H1 (cell line): ENCODE data around the gene ABHD2. TPM values are rescaled to one million over a fixed set of nuclear protein-coding genes. Genes with fewer than 3 reads are reported as not detected.

Source experiments
- MAFK ChIP-seq: IDR thresholded peaks from 2 replicates; pipeline ENCODE4 v1.6.1; 2012; ENCODE audit warnings: low read depth, mild to moderate bottlenecking, improper control_type of control experiment, low read length
- TAF1 ChIP-seq: IDR thresholded peaks from 2 replicates; pipeline ENCODE4 v1.6.1; 2011; ENCODE audit warnings: mild to moderate bottlenecking, low read depth, low read length
- polyA plus RNA-seq, 7 experiments: library from polyadenylated mRNA; depleted of rRNA in 3 of 7; stranded (reverse) in 5 of 7; unstranded in 2 of 7; fragments of >200 nt in 5 of 7; fragments of 200-250 nt in 2 of 7; gene quantifications; 1 replicate in 5 of 7; 2 replicates in 1 of 7; 4 replicates in 1 of 7; pipeline versions ENCODE4 v1.2.1 to v1.2.3, GENCODE V29; 2011 to 2013; ENCODE audit warnings: missing spikeins in 2 of 7, mixed read lengths in 2 of 7
- total RNA-seq: library from RNA; stranded (reverse); fragmentation: NEBNext Ultra II Directional; extraction: Animal tissue kit (Norgen Biotek cat#: 25700); gene quantifications from 2 replicates; pipeline ENCODE4 v1.2.1, GENCODE V29; 2021

Gene ABHD2
- total and polyA plus RNA-seq, 2 of the 8 experiments (the other 6 are each of a cell fraction or from before 2014, with no cell fraction given): 9.1 to 23.7 TPM

DNA sequence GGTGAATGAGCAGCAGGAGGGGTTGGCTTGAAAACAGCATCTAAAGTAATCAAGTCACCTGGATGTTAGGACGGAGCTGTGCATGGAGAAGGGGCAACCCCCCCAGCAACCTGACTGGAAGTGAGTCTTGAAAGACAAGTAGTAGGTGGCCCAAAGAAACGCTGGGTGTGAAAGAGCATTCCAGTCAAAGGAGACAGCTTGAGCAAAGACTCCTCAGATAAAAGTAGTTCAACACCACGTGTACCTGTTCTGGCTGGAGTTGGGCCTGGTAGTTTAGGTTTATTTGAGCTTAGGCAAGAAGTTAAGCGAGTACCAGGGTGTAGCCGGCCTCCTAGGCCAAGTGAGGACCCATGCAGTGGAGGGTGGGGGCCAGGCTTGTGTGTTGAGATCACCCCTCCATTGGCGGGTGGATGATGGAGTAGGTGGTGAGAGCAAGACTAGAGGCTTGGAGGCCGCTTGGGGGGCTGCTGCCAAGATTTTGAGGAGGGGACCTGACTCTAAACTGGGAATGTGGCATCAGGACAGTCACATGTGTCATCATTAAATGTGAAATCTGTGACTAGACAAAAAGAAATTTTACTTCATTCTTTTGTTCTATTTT is 61.3 kb downstream of the ABHD2 start (continued):
- TF ChIP-seq TAF1 (no peak), MAFK (no peak)
- TF ChIP-seq, all 59 proteins: peak for 0
